Osteocyte (in vitro differentiated cells): Measurements from ENCODE around the gene PARP8. TPM values are rescaled to one million over a fixed set of nuclear protein-coding genes. Genes with fewer than 3 reads are reported as not detected.

Experiments
- DNase-seq: peaks from one replicate; pipeline ENCODE4 v3.0.0; 2021; ENCODE audit warnings: mixed read lengths; ENCODE audit not compliant: unreplicated experiment; ENCODE audit errors: extremely low spot score
- H3K27ac Mint-ChIP-seq: one replicate; pipeline ENCODE4 v1.8.0; 2021; ENCODE audit warnings: mild to moderate bottlenecking, mixed read lengths; ENCODE audit not compliant: unreplicated experiment
- H3K27me3 Mint-ChIP-seq: one replicate; pipeline ENCODE4 v1.8.0; 2021; ENCODE audit warnings: mixed read lengths; ENCODE audit not compliant: unreplicated experiment
- H3K36me3 Mint-ChIP-seq: one replicate; pipeline ENCODE4 v1.8.0; 2021; ENCODE audit warnings: mixed read lengths; ENCODE audit not compliant: unreplicated experiment
- H3K4me1 Mint-ChIP-seq: one replicate; pipeline ENCODE4 v1.8.0; 2021; ENCODE audit warnings: mixed read lengths; ENCODE audit not compliant: unreplicated experiment
- H3K4me3 Mint-ChIP-seq: one replicate; pipeline ENCODE4 v1.8.0; 2021; ENCODE audit warnings: mild to moderate bottlenecking, moderate library complexity, mixed read lengths; ENCODE audit not compliant: unreplicated experiment
- H3K9me3 Mint-ChIP-seq: one replicate; pipeline ENCODE4 v1.8.0; 2021; ENCODE audit warnings: mixed read lengths; ENCODE audit not compliant: unreplicated experiment
- CTCF ChIP-seq: fragments of 200-600 bp; sonication (generic); IDR thresholded peaks from 2 replicates; pipeline ENCODE4 v1.5.0; 2021; ENCODE audit warnings: antibody characterized with exemption, mild to moderate bottlenecking, moderate library complexity
- total RNA-seq: library from RNA; stranded (reverse); gene quantifications from 2 replicates; pipeline ENCODE4 v1.2.1, GENCODE V29; 2021

PARP8 gene
- total RNA-seq, 1 donor from 2014 or later: 23.9 TPM

GRCh38 chr5:50724262-50724661 lies 57.8 kb downstream of the PARP8 start:
- no peak for DNase-seq
- Mint-ChIP-seq H3K4me1 (peaks cover 13% of the 10 kb centered on the region), H3K27me3 (no peaks in the 10 kb centered on the region), H3K4me3 (no peak overlapping the region), H3K27ac (no peak overlapping the region), H3K9me3 (no peaks in the 10 kb centered on the region), H3K36me3 (no peaks in the 10 kb centered on the region)
- TF ChIP-seq CTCF: no peak

GRCh38 chr5:50725800-50726474 lies 59.5 kb downstream of the PARP8 start:
- Mint-ChIP-seq H3K9me3 (no peaks in the 10 kb centered on the region), H3K4me1 (peaks cover 13% of the 10 kb centered on the region), H3K36me3 (no peaks in the 10 kb centered on the region), H3K27ac (no peak overlapping the region), H3K4me3 (no peak overlapping the region), H3K27me3 (no peaks in the 10 kb centered on the region)
- no peak for TF ChIP-seq CTCF
- DNase-seq: no peak

GRCh38 chr5:50726475-50727148 lies 60.2 kb downstream of the PARP8 start:
- no peaks in the 10 kb centered on the region for H3K36me3 Mint-ChIP-seq
- TF ChIP-seq CTCF: no peak
- no peak overlapping the region for H3K27ac Mint-ChIP-seq
- DNase-seq: no peak
- peaks cover 16% of the 10 kb centered on the region for H3K4me1 Mint-ChIP-seq
- no peaks in the 10 kb centered on the region for H3K9me3 Mint-ChIP-seq
- H3K27me3 Mint-ChIP-seq: no peaks in the 10 kb centered on the region
- H3K4me3 Mint-ChIP-seq: no peak overlapping the region

GRCh38 chr5:50727149-50727496 lies 60.7 kb downstream of the PARP8 start:
- no peak for DNase-seq
- TF ChIP-seq CTCF: no peak
- Mint-ChIP-seq H3K4me1 (peaks cover 14% of the 10 kb centered on the region), H3K27me3 (no peaks in the 10 kb centered on the region), H3K27ac (no peak overlapping the region), H3K9me3 (no peaks in the 10 kb centered on the region), H3K4me3 (no peak overlapping the region), H3K36me3 (no peaks in the 10 kb centered on the region)

GRCh38 chr5:50727845-50728244 lies 61.4 kb downstream of the PARP8 start:
- Mint-ChIP-seq H3K9me3 (no peaks in the 10 kb centered on the region), H3K4me3 (no peak overlapping the region), H3K36me3 (no peaks in the 10 kb centered on the region), H3K27ac (no peak overlapping the region), H3K4me1 (peaks cover 8% of the 10 kb centered on the region), H3K27me3 (no peaks in the 10 kb centered on the region)
- TF ChIP-seq CTCF: no peak
- no peak for DNase-seq
